CD14-positive monocyte (primary cell): Measurements from ENCODE around the gene ARMH1. TPM values are rescaled to one million over a fixed set of nuclear protein-coding genes. Genes with fewer than 3 reads are reported as not detected.

Source experiments
- DNase-seq, 3 donors: peaks; one replicate each; pipeline ENCODE4 v3.0.0-alpha.2; 2011 to 2022
- H2AFZ ChIP-seq: 2 replicates; pipeline ENCODE4 v1.6.0; 2012; ENCODE audit warnings: mild to moderate bottlenecking, low read depth, low read length, inconsistent platforms; ENCODE audit not compliant: insufficient read depth, poor library complexity, severe bottlenecking
- H3K27ac ChIP-seq, 2 donors: 1 replicate in 1 of 2; 2 replicates in 1 of 2; pipeline ENCODE4 v1.5.1; 2012 to 2013; ENCODE audit warnings: low read length in 2 of 2, control low read depth in 1 of 2, inconsistent platforms in 1 of 2, low read depth in 1 of 2, mild to moderate bottlenecking in 1 of 2
- H3K27me3 ChIP-seq, 2 donors: one replicate each; pipeline versions ENCODE4 v1.6.0 to v1.6.1; 2011 to 2013; ENCODE audit warnings: low read length in 2 of 2; ENCODE audit not compliant: control insufficient read depth in 2 of 2, insufficient read depth in 2 of 2
- H3K36me3 ChIP-seq, 2 donors: replicated peaks in 1 of 2; 1 replicate in 1 of 2; 2 replicates in 1 of 2; pipeline versions ENCODE4 v1.5.1 to v1.6.1; 2012 to 2013; ENCODE audit warnings: low read length in 2 of 2, control low read depth in 1 of 2, inconsistent platforms in 1 of 2, mild to moderate bottlenecking in 1 of 2; ENCODE audit not compliant: insufficient read depth in 2 of 2, control insufficient read depth in 1 of 2
- H3K4me1 ChIP-seq, 2 donors: 1 replicate in 1 of 2; 2 replicates in 1 of 2; pipeline versions ENCODE4 v1.5.1 to v1.6.1; 2012 to 2013; ENCODE audit warnings: low read length in 2 of 2, control low read depth in 1 of 2, inconsistent platforms in 1 of 2, mild to moderate bottlenecking in 1 of 2, moderate library complexity in 1 of 2; ENCODE audit not compliant: insufficient read depth in 2 of 2, control insufficient read depth in 1 of 2
- H3K4me2 ChIP-seq: replicated peaks from 2 replicates; pipeline ENCODE3; 2012; ENCODE audit warnings: low read length, moderate library complexity, mild to moderate bottlenecking; ENCODE audit not compliant: poor library complexity, severe bottlenecking; ENCODE audit errors: extremely low read depth
- H3K4me3 ChIP-seq, 3 experiments: fragments of 200-600 bp in 1 of 3; sonication (generic) in 1 of 3; replicated peaks in 1 of 3; 1 replicate in 2 of 3; 2 replicates in 1 of 3; pipeline ENCODE4 v1.5.1; 2011 to 2013; ENCODE audit warnings: low read length in 3 of 3, mild to moderate bottlenecking in 3 of 3, control low read depth in 2 of 3, low read depth in 2 of 3, inconsistent platforms in 1 of 3, moderate library complexity in 1 of 3
- H3K79me2 ChIP-seq: 2 replicates; pipeline ENCODE4 v1.6.0; 2012; ENCODE audit warnings: mild to moderate bottlenecking, control low read depth, inconsistent platforms, low read length, moderate library complexity; ENCODE audit not compliant: insufficient read depth
- H3K9ac ChIP-seq: 2 replicates; pipeline ENCODE4 v1.6.0; 2017; ENCODE audit warnings: low read length, mild to moderate bottlenecking; ENCODE audit not compliant: insufficient read depth, poor library complexity, severe bottlenecking
- H3K9me3 ChIP-seq, 2 donors: replicated peaks in 1 of 2; 1 replicate in 1 of 2; 2 replicates in 1 of 2; pipeline versions ENCODE4 v1.5.1 to v1.6.1; 2012 to 2013; ENCODE audit warnings: low read length in 2 of 2, control low read depth in 1 of 2; ENCODE audit not compliant: control insufficient read depth in 1 of 2, insufficient read depth in 1 of 2
- H4K20me1 ChIP-seq: 2 replicates; pipeline ENCODE4 v1.6.0; 2012; ENCODE audit warnings: mild to moderate bottlenecking, low read length, control low read depth, moderate library complexity; ENCODE audit not compliant: insufficient read depth
- H3K27ac Mint-ChIP-seq, 7 donors: one replicate each; pipeline ENCODE4 v1.8.0; 2020; ENCODE audit warnings: mild to moderate bottlenecking in 7 of 7, mixed read lengths in 7 of 7, moderate library complexity in 6 of 7, inconsistent platforms in 2 of 7
- H3K27me3 Mint-ChIP-seq, 3 donors: one replicate each; pipeline ENCODE4 v1.8.0; 2021 to 2022; ENCODE audit warnings: low read depth in 3 of 3, mild to moderate bottlenecking in 3 of 3, mixed read lengths in 3 of 3, moderate library complexity in 3 of 3, inconsistent platforms in 1 of 3
- H3K36me3 Mint-ChIP-seq, 2 donors: one replicate each; pipeline ENCODE4 v1.8.0; 2020; ENCODE audit warnings: mixed read lengths in 2 of 2, inconsistent platforms in 1 of 2, mild to moderate bottlenecking in 1 of 2
- H3K4me1 Mint-ChIP-seq: one replicate; pipeline ENCODE4 v1.8.0; 2020; ENCODE audit warnings: mild to moderate bottlenecking, mixed read lengths
- H3K4me3 Mint-ChIP-seq, 2 donors: one replicate each; pipeline ENCODE4 v1.8.0; 2020; ENCODE audit warnings: mild to moderate bottlenecking in 2 of 2, mixed read lengths in 2 of 2, moderate library complexity in 1 of 2
- H3K9me3 Mint-ChIP-seq, 7 donors: one replicate each; pipeline ENCODE4 v1.8.0; 2020 to 2022; ENCODE audit warnings: mixed read lengths in 7 of 7, mild to moderate bottlenecking in 6 of 7, moderate library complexity in 6 of 7, inconsistent platforms in 2 of 7
- WGBS: methylation state at CpG from one replicate; pipeline ENCODE4 v1.1.5; 2013; ENCODE audit warnings: missing lambda C conversion rate; ENCODE audit not compliant: insufficient coverage; 5-methylcytosine and 5-hydroxymethylcytosine counted together
- intact Hi-C, 2 donors: fragments of 100-400 bp; cut with micrococcal nuclease; formaldehyde crosslinking; loops; one replicate each; pipeline versions ENCODE4 v1.15.0 to v1.15.1; 2023
- polyA plus RNA-seq, 3 donors: library from polyadenylated mRNA; depleted of rRNA in 1 of 3; unstranded in 2 of 3; stranded (reverse) in 1 of 3; fragments of 300-500 nt in 2 of 3; fragments of >200 nt in 1 of 3; fragmentation: Illumina TruSeq in 2 of 3; gene quantifications; 1 replicate in 2 of 3; 2 replicates in 1 of 3; pipeline ENCODE4 v1.2.3, GENCODE V29; 2012 to 2021
- TF ChIP-seq, protein P1 (sequence below): fragments of 200-600 bp; IDR thresholded peaks from one replicate; pipeline ENCODE4 v1.8.0; 2022; ENCODE audit warnings: antibody characterized with exemption, mild to moderate bottlenecking

ARMH1 gene
- polyA plus RNA-seq, 3 donors: 14.7 to 209 (median 15.8) TPM

DNA sequence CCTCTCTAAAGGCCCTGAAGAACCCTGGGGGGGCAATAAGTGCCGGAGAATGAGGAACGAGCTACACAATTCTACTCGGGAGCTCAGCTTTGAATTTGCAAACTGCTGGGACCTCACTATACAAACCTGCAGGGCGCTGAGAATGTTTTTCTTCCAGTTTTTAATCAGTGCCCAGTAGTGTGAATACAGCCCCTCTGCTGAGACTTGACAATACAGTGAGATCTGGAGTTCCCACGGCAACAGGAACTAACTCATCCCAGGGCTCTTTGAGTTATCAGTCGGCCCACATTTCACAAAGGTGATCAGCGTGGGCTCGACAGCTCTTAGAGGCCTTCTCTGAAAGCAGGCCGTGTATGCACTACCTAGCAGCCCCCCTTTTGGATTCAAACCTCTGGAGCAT is 41.9 kb upstream of the ARMH1 start:
- peaks cover 47 to 49% of the 10 kb centered on the region in 2 donors for H3K36me3 ChIP-seq
- no peak for DNase-seq
- Mint-ChIP-seq H3K27me3 (no peaks in the 10 kb centered on the region), H3K27ac (peak overlapping the region; percentile 91 to 97 (median 95)), H3K36me3 (peaks cover 37 to 47% of the 10 kb centered on the region in 2 donors), H3K9me3 (peaks cover 0 to 4% (median 0%) of the 10 kb centered on the region in 7 donors), H3K4me3 (peak overlapping the region; percentile 91 to 93), H3K4me1 (peaks cover 31% of the 10 kb centered on the region)
- H3K4me2 ChIP-seq: peak overlapping the region; percentile 86
- TF ChIP-seq, protein P1, sequence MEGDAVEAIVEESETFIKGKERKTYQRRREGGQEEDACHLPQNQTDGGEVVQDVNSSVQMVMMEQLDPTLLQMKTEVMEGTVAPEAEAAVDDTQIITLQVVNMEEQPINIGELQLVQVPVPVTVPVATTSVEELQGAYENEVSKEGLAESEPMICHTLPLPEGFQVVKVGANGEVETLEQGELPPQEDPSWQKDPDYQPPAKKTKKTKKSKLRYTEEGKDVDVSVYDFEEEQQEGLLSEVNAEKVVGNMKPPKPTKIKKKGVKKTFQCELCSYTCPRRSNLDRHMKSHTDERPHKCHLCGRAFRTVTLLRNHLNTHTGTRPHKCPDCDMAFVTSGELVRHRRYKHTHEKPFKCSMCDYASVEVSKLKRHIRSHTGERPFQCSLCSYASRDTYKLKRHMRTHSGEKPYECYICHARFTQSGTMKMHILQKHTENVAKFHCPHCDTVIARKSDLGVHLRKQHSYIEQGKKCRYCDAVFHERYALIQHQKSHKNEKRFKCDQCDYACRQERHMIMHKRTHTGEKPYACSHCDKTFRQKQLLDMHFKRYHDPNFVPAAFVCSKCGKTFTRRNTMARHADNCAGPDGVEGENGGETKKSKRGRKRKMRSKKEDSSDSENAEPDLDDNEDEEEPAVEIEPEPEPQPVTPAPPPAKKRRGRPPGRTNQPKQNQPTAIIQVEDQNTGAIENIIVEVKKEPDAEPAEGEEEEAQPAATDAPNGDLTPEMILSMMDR: no peak
- no peaks in the 10 kb centered on the region for H3K9me3 ChIP-seq
- H3K79me2 ChIP-seq: peaks cover 46% of the 10 kb centered on the region
- 47% methylated on average over 9 of the region's 9 CpGs for WGBS
- peak overlapping the region; percentile 96 for H3K9ac ChIP-seq
- H3K27ac ChIP-seq: peak overlapping the region; percentile 87 to 97
- peaks cover 51% of the 10 kb centered on the region for H4K20me1 ChIP-seq
- H3K27me3 ChIP-seq: no peaks in the 10 kb centered on the region
- intact Hi-C loops: loop anchor here in 1 of 2 donors (5.0 kb wide), 1 partner anchor 40 kb away; the partner anchor contains the start of genes ARMH1 and TMEM53
- H3K4me1 ChIP-seq: peaks cover 22 to 32% of the 10 kb centered on the region in 2 donors
- peak overlapping the region; percentile 68 to 97 (median 85) for H3K4me3 ChIP-seq
- H2AFZ ChIP-seq: peak overlapping the region; percentile 100

DNA sequence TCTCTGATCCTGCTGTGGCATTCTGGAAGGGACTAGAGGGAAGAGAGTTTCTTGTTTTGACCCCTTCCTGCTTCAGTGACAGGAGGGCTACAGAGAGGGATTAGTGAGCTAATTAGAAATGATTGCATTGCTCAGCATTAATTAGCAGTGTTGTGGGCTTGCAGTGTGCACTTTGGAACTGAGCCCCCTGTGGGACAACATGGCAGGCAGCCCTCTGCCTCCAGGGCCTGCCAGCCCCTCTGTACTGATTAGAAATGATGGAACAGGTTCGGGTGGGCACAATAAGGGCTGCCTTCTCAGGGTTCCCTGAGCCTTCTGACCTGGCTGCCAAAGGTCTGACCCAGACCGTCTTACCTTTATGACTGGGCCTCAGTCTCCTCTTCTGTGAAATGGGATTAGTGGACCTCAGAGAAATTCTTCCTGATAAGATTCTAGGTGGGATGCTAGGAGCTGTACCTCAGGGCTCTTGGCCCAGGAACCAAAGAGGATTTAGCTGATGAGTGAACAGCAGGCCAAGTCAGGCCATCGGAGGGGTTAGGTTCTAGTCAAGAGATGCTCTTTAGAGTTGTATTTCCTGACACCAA is 39.8 kb upstream of the ARMH1 start:
- peaks cover 31% of the 10 kb centered on the region for H3K4me1 Mint-ChIP-seq
- intact Hi-C loops: loop anchor here in 1 of 2 donors (5.0 kb wide), 1 partner anchor 38 kb away; the partner anchor contains the start of genes ARMH1 and TMEM53
- Histone ChIP-seq H3K79me2 (peaks cover 52% of the 10 kb centered on the region), H3K36me3 (peaks cover 66 to 70% of the 10 kb centered on the region in 2 donors), H3K27me3 (no peaks in the 10 kb centered on the region), H3K4me3 (no peak overlapping the region), H3K4me2 (no peak overlapping the region), H3K9me3 (no peaks in the 10 kb centered on the region), H3K9ac (peak overlapping the region; percentile 24), H3K27ac (peak overlapping the region in 1 of 2 donors; percentile 57), H3K4me1 (peaks cover 22 to 32% of the 10 kb centered on the region in 2 donors), H4K20me1 (peaks cover 72% of the 10 kb centered on the region), H2AFZ (no peak overlapping the region)
- no peaks in the 10 kb centered on the region for H3K27me3 Mint-ChIP-seq
- H3K4me3 Mint-ChIP-seq: no peak overlapping the region
- H3K36me3 Mint-ChIP-seq: peaks cover 57 to 68% of the 10 kb centered on the region in 2 donors
- 100% methylated on average over 3 of the region's 3 CpGs for WGBS
- H3K9me3 Mint-ChIP-seq: peaks cover 0 to 4% (median 0%) of the 10 kb centered on the region in 7 donors
- no peak for DNase-seq
- peak overlapping the region in 3 of 7 donors; percentile 18 to 71 (median 23) for H3K27ac Mint-ChIP-seq
- TF ChIP-seq, protein P1: no peak
